Esophagus squamous epithelium (tissue), 5 donors: ENCODE data around the gene P2RX4. TPM values are rescaled to one million over a fixed set of nuclear protein-coding genes. Genes with fewer than 3 reads are reported as not detected.

ENCODE experiments used
- DNase-seq: peaks from one replicate; lab custom pipeline; 2025; lab: John Stamatoyannopoulos, UW
- H3K27ac ChIP-seq, 4 donors: fragments of 200-600 bp; sonication (generic); one replicate each; pipeline ENCODE4 v1.5.1; 2016 to 2019; ENCODE audit warnings: mild to moderate bottlenecking in 1 of 4
- H3K27me3 ChIP-seq, 4 donors: fragments of 200-600 bp; sonication (generic); 1 replicate in 3 of 4; 2 replicates in 1 of 4; pipeline versions ENCODE4 v1.5.1 to v1.6.0; 2017 to 2021; ENCODE audit warnings: antibody characterized with exemption in 1 of 4
- H3K36me3 ChIP-seq, 3 donors: fragments of 200-600 bp; sonication (generic); one replicate each; pipeline ENCODE4 v1.5.1; 2016 to 2019
- H3K4me1 ChIP-seq, 3 donors: fragments of 200-600 bp; sonication (generic); one replicate each; pipeline ENCODE4 v1.5.1; 2017 to 2019
- H3K4me3 ChIP-seq, 4 donors: fragments of 200-600 bp; sonication (generic); 1 replicate in 3 of 4; 2 replicates in 1 of 4; pipeline ENCODE4 v1.5.1; 2016 to 2019; ENCODE audit warnings: mild to moderate bottlenecking in 2 of 4, moderate library complexity in 1 of 4
- H3K9me3 ChIP-seq, 3 donors: fragments of 200-600 bp; sonication (generic); one replicate each; pipeline ENCODE4 v1.5.1; 2016 to 2019
- CTCF ChIP-seq, 6 experiments: fragments of 450-650 bp in 4 of 6; fragments of 200-600 bp in 2 of 6; sonication (generic) in 2 of 6; IDR thresholded peaks; one replicate each; pipeline ENCODE4 v1.5.1; 2016 to 2019; ENCODE audit warnings: antibody characterized with exemption in 6 of 6, mild to moderate bottlenecking in 4 of 6, moderate library complexity in 4 of 6
- POLR2A ChIP-seq, 4 donors: fragments of 450-650 bp; IDR thresholded peaks; one replicate each; pipeline ENCODE4 v1.6.1; 2017; ENCODE audit warnings: antibody characterized with exemption in 4 of 4, mild to moderate bottlenecking in 4 of 4, moderate library complexity in 3 of 4
- WGBS, 2 donors: methylation state at CpG; one replicate each; pipeline ENCODE4 v1.1.5; 2018; 5-methylcytosine and 5-hydroxymethylcytosine counted together
- intact Hi-C: fragments of 100-400 bp; cut with DNase I; formaldehyde crosslinking; loops from one replicate; pipeline ENCODE4 v1.15.0; 2022
- total RNA-seq, 4 donors: library from RNA; depleted of rRNA; stranded (reverse); fragments of >200 nt; gene quantifications; one replicate each; pipeline ENCODE4 v1.1.0, GENCODE V29; 2016
- donor health status: DM: yes; HTN: yes; CAD: no.

Gene P2RX4
- total RNA-seq, 4 donors from 2014 or later, result 13.0 to 32.3 (median 19.9) TPM

GRCh38 chr12:121182222-121182893 lies 27.6 kb upstream of the P2RX4 start:
- H3K27me3 ChIP-seq, result no peaks in the 10 kb centered on the region
- H3K27ac ChIP-seq, result no peak overlapping the region
- no peak for TF ChIP-seq POLR2A (IDR thresholded peaks at IDR 0.05)
- no peak for TF ChIP-seq CTCF (IDR thresholded peaks at IDR 0.05)
- no peaks in the 10 kb centered on the region for H3K9me3 ChIP-seq
- peaks cover 0 to 13% (median 0%) of the 10 kb centered on the region in 3 donors for H3K4me1 ChIP-seq
- no peak for DNase-seq
- intact Hi-C loops, result no loop called here
- WGBS, 2 donors, result 69 to 78% methylated on average over 3 of the region's 3 CpGs
- H3K4me3 ChIP-seq, result no peak overlapping the region
- H3K36me3 ChIP-seq, result peaks cover 0 to 32% (median 0%) of the 10 kb centered on the region in 3 donors

GRCh38 chr12:121184425-121184824 lies 25.5 kb upstream of the P2RX4 start:
- no peak for DNase-seq
- WGBS, 2 donors, result 40 to 50% methylated on average over 1 of the region's 15 CpGs
- H3K36me3 ChIP-seq, result peaks cover 0 to 23% (median 0%) of the 10 kb centered on the region in 3 donors

GRCh38 chr12:121184984-121185889 lies 24.7 kb upstream of the P2RX4 start:
- Histone ChIP-seq H3K27ac (no peak overlapping the region), H3K27me3 (no peaks in the 10 kb centered on the region), H3K9me3 (no peaks in the 10 kb centered on the region), H3K36me3 (peaks cover 0 to 23% (median 0%) of the 10 kb centered on the region in 3 donors), H3K4me3 (no peak overlapping the region), H3K4me1 (peaks cover 0 to 13% (median 0%) of the 10 kb centered on the region in 3 donors)
- intact Hi-C loops, result no loop called here
- WGBS, 2 donors, result 69 to 89% methylated on average over 3 to 5 of the region's 7 CpGs
- no peak for TF ChIP-seq CTCF (IDR thresholded peaks at IDR 0.05)
- no peak for TF ChIP-seq POLR2A (IDR thresholded peaks at IDR 0.05)
- no peak for DNase-seq

More at GRCh38 chr12:121184425-121184824, 25.5 kb upstream of the P2RX4 start:
- peaks cover 0 to 13% (median 0%) of the 10 kb centered on the region in 3 donors for H3K4me1 ChIP-seq
- TF ChIP-seq POLR2A (IDR thresholded peaks at IDR 0.05), result no peak
- TF ChIP-seq CTCF (IDR thresholded peaks at IDR 0.05), result peak in 5 of 6 experiments; percentile 20 to 67 (median 36)
- intact Hi-C loops, result no loop called here
- H3K4me3 ChIP-seq, result no peak overlapping the region
- no peaks in the 10 kb centered on the region for H3K27me3 ChIP-seq
- H3K27ac ChIP-seq, result no peak overlapping the region
- H3K9me3 ChIP-seq, result no peaks in the 10 kb centered on the region

GRCh38 chr12:121186826-121187225 lies 23.1 kb upstream of the P2RX4 start:
- DNase-seq, result no peak
- intact Hi-C loops, result no loop called here
- peaks cover 0 to 11% (median 0%) of the 10 kb centered on the region in 3 donors for H3K36me3 ChIP-seq
- TF ChIP-seq CTCF (IDR thresholded peaks at IDR 0.05), result no peak
- no peak for TF ChIP-seq POLR2A (IDR thresholded peaks at IDR 0.05)
- peaks cover 0 to 18% (median 0%) of the 10 kb centered on the region in 3 donors for H3K4me1 ChIP-seq
- H3K9me3 ChIP-seq, result no peaks in the 10 kb centered on the region
- no peaks in the 10 kb centered on the region for H3K27me3 ChIP-seq
- no peak overlapping the region for H3K4me3 ChIP-seq
- WGBS, 2 donors, result 88% methylated on average over 2 of the region's 2 CpGs
- no peak overlapping the region for H3K27ac ChIP-seq
